RWPE1 (cell line): ENCODE measurements around the gene ARGLU1.

ENCODE experiments used
- CTCF ChIA-PET: fragments of 350-600 bp; sonication (Branson Sonifier 250); formaldehyde crosslinking; extraction: SDS; loops from one replicate; lab custom pipeline; 2021; lab: Yijun Ruan, JAX
- POLR2A ChIA-PET: fragments of 400-600 bp; formaldehyde crosslinking; extraction: SDS; loops from one replicate; lab custom pipeline; 2020; ENCODE audit warnings: antibody characterized with exemption; ENCODE audit not compliant: low non-redundant PET; lab: Yijun Ruan, JAX
- DNase-seq: peaks from one replicate; pipeline ENCODE4 v3.0.0; 2012; ENCODE audit warnings: low spot score
- H3K27ac ChIP-seq: fragments of 450-650 bp; 2 replicates; pipeline ENCODE4 v1.5.1; 2017
- CTCF ChIP-seq: fragments of 450-650 bp; conservative IDR thresholded peaks from 2 replicates; pipeline ENCODE4 v1.5.1; 2017; ENCODE audit warnings: low read depth, mild to moderate bottlenecking

ARGLU1 gene

GRCh38 chr13:106524108-106524507 is 43.8 kb downstream of the ARGLU1 start:
- POLR2A ChIA-PET, result no interaction called here
- H3K27ac ChIP-seq, result no peak overlapping the region
- no peak for TF ChIP-seq CTCF
- CTCF ChIA-PET, result interaction anchor here (1.5 kb wide), 1 partner anchor 12 kb away, joined by 5 read pairs; no protein-coding TSS in a partner anchor
- DNase-seq, result no peak

- no peak for TF ChIP-seq CTCF
- CTCF ChIA-PET, result interaction anchor here (1.5 kb wide), 1 partner anchor 13 kb away, joined by 5 read pairs; no protein-coding TSS in a partner anchor
- DNase-seq, result no peak
- H3K27ac ChIP-seq, result peak overlapping the region; percentile 81
- POLR2A ChIA-PET, result no interaction called here
These were observed 44.4 kb downstream of the ARGLU1 start for GRCh38 chr13:106523576-106523975.

- no peak for DNase-seq
- peak overlapping the region; percentile 81 for H3K27ac ChIP-seq
- ChIA-PET POLR2A (no interaction called here), CTCF (no interaction called here)
- no peak for TF ChIP-seq CTCF
These were observed 44.9 kb downstream of the ARGLU1 start for GRCh38 chr13:106522898-106523525.

- H3K27ac ChIP-seq, result peak overlapping the region; percentile 81
- POLR2A ChIA-PET, result no interaction called here
- no peak for DNase-seq
- CTCF ChIA-PET, result interaction anchor here (0.8 kb wide), 1 partner anchor 1213 kb away, joined by 6 read pairs; no protein-coding TSS in a partner anchor
- no peak for TF ChIP-seq CTCF
These were observed 45.7 kb downstream of the ARGLU1 start for GRCh38 chr13:106522112-106522705.

- ChIA-PET POLR2A (no interaction called here), CTCF (interaction anchor here (0.8 kb wide), 1 partner anchor 1212 kb away, joined by 6 read pairs; no protein-coding TSS in a partner anchor)
- H3K27ac ChIP-seq, result no peak overlapping the region
- TF ChIP-seq CTCF, result no peak
- no peak for DNase-seq
These were observed 46.7 kb downstream of the ARGLU1 start for GRCh38 chr13:106521095-106521799.

GRCh38 chr13:106520251-106521054 is 47.5 kb downstream of the ARGLU1 start:
- ChIA-PET CTCF (interaction anchor here (0.6 kb wide), 1 partner anchor 890 kb away, joined by 3 read pairs; no protein-coding TSS in a partner anchor), POLR2A (no interaction called here)
- H3K27ac ChIP-seq, result no peak overlapping the region
- no peak for TF ChIP-seq CTCF
- no peak for DNase-seq
